Astrocyte (in vitro differentiated cells and primary cell): ENCODE measurements around the gene KRT6C.

ENCODE experiments used
- EZH2 ChIP-seq: IDR thresholded peaks from 2 replicates; pipeline ENCODE4 v1.6.1; 2012; ENCODE audit warnings: mild to moderate bottlenecking, low read length, inconsistent platforms; ENCODE audit not compliant: insufficient read depth
- TF ChIP-seq, protein P1 (sequence below): IDR thresholded peaks from 2 replicates; pipeline ENCODE4 v1.5.1; 2011; ENCODE audit warnings: low read depth, mild to moderate bottlenecking, inconsistent platforms, low read length, moderate library complexity; ENCODE audit not compliant: insufficient read depth

DNA sequence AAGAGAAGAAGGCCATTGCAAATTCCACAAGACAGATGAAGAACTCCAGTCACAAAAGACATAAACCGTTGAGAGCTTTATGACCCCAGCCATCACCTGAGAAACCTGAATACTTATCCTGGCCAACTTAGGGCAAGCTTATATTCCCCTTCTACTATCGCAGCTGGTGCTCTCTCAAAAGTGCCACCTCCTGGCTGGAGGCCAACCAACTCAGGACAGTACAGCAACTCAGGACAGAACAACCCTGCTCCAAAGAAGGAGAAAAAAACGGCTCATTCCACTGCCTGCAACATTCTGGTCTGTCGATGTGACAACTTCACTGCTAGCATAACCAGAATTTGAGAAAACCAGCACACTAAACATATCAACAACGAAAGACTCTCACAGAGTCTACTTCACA is 11.9 kb downstream of the KRT6C start:
- TF ChIP-seq, protein P1, sequence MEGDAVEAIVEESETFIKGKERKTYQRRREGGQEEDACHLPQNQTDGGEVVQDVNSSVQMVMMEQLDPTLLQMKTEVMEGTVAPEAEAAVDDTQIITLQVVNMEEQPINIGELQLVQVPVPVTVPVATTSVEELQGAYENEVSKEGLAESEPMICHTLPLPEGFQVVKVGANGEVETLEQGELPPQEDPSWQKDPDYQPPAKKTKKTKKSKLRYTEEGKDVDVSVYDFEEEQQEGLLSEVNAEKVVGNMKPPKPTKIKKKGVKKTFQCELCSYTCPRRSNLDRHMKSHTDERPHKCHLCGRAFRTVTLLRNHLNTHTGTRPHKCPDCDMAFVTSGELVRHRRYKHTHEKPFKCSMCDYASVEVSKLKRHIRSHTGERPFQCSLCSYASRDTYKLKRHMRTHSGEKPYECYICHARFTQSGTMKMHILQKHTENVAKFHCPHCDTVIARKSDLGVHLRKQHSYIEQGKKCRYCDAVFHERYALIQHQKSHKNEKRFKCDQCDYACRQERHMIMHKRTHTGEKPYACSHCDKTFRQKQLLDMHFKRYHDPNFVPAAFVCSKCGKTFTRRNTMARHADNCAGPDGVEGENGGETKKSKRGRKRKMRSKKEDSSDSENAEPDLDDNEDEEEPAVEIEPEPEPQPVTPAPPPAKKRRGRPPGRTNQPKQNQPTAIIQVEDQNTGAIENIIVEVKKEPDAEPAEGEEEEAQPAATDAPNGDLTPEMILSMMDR = no peak
- TF ChIP-seq EZH2 = no peak
